GM19324 (cell line): Measurements from ENCODE around the gene TMEM119.
A peak's percentile ranks its signal among the peaks of the same experiment; 100 is the strongest.
"Not testable (repeated sequence)": the region's sequence is repeated elsewhere in the genome, so short reads cannot be mapped to it uniquely, and the experiment has no call there.

Source experiments
- ATAC-seq: cut with Tn5 transposase; IDR thresholded peaks from one replicate; pipeline ENCODE4 v1.9.1; 2021; ENCODE audit warnings: mild to moderate bottlenecking, moderate library complexity; ENCODE audit not compliant: unreplicated experiment, low FRiP score

Gene TMEM119

DNA sequence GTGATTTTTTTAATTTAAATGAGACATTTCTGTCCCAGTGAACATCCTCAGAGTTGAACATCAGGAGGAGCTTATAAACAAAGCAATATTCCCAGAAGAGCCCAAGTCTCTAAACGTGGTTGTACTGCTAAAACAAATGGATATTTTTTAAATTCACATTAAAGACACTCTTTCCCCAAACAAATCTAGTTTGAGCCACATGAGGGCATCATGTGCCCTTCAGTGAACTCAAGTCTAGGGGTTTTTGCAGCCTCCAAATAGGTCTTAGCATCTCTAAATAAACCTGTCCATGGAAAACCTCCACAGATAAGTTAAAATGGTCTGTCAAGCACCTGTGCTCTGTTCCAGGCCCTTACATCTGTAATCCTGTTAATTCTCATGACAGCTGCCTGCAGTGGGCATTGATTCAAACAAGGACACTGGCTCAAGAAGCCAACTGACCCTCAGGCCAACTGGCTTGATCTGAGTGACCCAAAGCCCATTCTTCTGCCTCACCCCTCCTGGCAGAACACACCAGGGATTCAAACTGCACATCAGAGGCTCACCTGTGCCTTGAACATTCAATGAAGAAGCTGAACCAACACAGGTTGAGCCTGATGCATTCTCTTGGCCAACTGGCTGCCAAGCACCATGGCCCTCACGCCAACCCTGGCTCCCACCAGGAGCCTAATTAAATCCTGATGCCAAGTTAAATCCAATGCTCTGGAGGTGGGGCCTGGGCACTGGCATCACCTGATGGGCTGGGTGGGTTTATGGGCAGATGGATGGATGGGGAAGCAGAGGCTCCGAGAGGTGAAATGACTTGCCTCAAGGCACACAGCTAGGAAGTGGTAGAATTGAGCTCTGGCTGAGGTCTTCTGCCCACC lies 26.9 kb downstream of the TMEM119 start:
- no peak for ATAC-seq

DNA sequence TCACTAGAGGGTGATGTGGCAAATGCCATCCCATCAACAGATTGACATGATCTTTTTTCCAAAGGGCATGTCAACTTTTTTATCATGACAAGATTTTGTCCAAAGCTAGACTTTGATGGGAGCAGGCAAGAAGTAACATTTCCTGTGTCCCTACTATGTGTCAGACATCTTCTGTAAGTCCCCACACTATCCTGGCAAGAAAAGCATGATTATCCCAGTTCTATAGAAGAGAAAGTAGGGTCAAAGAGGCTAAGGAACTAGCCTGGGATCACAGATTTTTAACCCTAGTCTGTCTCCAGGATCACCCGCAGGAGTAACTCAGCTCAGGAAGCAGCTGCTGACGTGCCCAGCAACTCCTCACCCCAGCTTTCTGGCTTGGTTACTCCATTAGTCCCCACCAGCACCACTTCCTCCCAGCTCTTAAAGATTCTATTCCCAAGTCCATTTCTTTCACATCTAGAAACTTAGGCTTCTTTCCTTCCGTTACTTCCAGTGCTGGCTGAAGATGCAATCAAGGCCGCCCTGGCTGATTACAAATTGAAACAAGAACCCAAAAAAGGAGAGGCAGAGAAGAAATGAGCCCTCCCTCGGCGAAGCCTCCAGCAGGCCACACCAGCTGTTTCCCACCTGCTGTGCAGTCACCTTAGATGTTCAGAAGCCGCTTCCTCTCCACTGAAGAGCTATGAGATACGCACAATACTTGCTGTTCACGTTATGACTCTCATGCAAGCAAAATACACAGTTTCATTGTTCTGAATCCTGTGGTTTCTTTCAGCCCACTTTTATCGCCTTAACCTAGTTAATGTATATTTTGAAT lies 29.3 kb downstream of the TMEM119 start:
- peak; percentile 64 for ATAC-seq

- no peak for ATAC-seq
Measured at GRCh38 chr12:108567406-108568337, 30.2 kb downstream of the TMEM119 start.

GRCh38 chr12:108566452-108566851 lies 31.4 kb downstream of the TMEM119 start:
- ATAC-seq: no peak

- ATAC-seq: no peak
Measured at GRCh38 chr12:108565976-108566375, 31.9 kb downstream of the TMEM119 start.

DNA sequence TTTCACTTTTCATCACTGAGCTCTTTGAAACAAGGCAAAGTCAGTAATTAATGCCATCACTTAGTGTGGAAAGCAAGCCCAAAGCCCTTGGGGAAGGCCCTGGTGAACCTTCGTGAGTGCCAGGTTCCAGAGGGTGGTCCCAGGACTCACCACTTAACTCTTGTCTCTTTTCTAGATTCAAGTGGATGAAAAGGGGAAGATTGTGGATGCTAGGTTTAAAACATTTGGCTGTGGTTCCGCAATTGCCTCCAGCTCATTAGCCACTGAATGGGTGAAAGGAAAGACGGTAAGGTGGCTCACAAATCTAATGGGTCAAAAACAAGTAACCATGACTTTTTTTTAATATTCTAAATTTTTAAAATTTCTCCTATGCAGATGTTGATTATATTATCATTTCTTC lies 32.7 kb downstream of the TMEM119 start:
- no peak for ATAC-seq

DNA sequence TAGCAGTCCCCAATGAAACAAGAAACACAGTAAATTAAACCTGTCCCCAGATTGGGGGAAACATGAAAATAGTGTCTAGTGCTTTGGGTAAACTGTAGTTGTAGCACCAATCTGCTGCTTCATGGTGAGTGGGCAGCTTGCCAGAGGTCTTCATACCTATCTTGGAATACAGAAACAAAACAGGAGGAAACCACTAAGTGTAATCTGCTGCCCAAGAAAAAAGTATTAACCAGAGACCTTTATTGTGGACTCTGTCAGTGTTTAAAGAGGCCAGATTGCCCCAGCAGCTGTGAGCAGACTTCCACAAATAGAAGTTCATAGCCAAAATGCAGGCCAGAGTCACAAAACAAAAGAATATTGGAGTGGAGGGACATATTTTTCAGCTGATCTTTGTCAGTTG lies 33.2 kb downstream of the TMEM119 start:
- no peak for ATAC-seq

DNA sequence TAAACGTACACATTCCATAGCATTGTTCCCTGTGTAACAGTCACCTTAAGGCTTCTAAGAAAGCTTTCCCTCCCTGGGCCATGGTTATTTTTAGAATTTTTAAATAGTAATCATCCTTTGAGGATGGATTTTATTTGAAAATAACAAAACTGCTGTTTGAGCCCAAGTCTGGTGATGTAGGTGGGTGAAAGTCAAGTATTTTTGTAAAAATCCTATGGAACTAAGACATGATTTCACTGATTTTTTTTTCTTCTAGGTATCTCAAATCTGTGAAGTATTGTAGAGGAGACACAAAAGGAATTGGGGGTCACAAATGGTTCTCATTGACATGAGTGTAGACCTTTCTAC lies 34.1 kb downstream of the TMEM119 start:
- no peak for ATAC-seq

DNA sequence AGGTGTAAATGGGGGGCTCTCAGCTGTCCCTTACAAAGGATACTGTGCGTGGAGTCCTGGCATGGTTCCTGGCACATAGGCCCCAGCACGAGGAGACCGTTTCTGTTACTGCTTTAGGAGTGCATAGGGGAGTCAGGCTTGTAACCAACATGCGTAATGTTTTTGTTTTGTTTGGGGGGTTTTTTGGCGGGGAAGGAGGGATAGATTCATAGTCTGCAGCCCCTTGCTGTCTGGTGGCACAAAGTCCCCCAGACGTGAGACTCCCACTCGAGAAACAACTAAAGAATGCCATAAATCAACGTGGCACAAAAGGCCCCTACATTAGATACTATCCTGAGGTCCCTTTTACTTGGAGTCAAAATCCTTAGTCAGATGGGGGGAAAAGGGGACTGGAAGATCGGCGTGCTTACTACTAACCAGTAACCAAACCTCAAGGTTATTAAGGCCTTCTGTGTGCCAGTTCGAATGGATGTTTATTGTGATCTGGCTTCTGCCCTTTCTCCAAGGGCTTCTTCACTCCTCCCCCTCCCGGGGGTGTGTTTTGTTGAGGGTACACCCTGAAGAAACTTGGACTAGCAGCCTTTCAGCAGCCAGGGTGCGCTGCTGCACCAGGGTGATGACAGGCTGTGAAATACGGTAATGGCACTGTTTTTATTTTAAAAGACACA lies 34.6 kb downstream of the TMEM119 start:
- ATAC-seq: peak; percentile 29

DNA sequence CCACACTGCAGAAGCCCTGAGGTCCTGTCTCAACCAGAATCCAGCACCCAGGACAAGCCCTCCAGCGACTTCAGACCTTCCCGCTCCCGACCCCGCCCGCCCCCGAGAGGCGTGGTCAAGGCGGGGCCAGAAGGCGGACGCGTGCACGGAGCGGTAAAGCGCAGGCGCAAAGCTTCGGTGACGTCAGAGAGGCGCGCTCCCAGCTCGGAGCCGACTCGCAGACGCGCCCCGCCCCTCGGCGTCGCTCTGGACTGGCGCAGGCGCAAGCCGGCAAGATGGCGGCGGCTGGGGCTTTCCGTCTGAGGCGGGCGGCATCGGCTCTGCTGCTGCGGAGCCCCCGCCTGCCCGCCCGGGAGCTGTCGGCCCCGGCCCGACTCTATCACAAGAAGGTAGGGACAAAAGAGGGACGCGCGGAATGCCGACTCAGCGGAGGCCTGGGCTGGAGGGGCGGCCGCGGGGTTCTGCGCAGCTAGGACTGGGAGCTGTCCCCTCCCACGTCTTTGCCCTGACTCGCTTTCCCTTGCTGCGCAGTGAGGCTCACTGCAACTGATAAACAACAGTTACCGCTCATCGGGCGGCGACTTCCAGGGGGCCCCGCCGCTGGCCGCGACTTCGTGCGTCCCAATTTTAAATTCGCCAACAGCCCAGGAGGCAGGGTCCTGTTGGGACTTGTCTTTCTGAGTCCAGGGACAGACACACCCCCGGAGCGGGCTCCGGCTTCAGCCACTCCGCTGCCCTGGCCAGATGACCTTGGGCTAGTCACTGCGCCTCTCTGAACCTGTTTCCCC lies 35.3 kb downstream of the TMEM119 start, which contains the start of gene ISCU:
Gene ISCU (plus strand): TSS at position 249 of the 788 bp plus-strand sequence. CDS start 27 bp downstream, at position 276.
- peak; percentile 74 for ATAC-seq

DNA sequence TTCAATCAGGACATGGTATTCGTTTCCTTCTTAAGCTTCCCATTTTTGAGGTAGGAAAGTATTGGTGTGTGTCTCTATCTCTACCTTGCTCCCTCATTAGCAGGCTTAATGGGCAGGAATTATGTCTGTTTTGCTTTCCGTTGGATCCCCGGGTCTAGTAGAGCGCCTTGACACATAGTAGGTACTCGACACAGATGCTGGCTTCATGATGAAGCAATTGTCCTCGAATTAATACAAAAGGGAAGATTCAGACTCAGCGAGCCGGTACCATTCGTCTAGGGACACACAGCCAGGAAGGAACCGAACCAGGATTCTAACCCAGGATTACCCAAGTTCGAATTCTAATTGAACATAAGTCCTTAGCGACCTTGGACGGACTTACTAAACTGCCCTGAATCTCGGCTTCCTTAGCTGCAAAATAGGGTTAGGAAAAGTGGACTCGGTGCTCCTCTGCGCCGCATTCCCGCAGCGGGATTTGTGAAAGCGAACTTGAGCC lies 36.0 kb downstream of the TMEM119 start:
- no peak for ATAC-seq

GRCh38 chr12:108560752-108561719 lies 36.8 kb downstream of the TMEM119 start, which contains the start of gene SART3:
Gene SART3, minus strand, starts transcription at chr12:108561173. Its CDS starts 19 bp downstream, at chr12:108561154.
- ATAC-seq: peak; percentile 37

DNA sequence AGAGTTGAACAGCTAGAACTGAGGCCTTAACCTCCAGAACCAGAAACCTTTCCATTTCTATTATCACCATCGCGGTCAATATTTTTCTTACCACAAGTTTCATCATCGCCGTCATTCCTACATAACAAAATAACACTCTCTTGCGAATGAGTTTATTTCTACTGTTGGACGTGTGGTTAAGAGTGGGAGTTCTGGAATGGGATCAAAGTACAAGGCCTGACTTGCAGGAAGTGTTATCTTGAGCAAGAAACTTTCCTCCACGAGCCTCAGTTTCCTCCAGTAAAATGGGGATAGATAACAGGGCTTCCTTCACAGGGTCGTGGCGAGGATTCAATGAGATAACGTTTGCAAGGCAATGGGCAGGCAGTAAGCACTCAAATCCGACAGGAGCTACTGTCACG lies 37.6 kb downstream of the TMEM119 start:
- ATAC-seq: no peak

DNA sequence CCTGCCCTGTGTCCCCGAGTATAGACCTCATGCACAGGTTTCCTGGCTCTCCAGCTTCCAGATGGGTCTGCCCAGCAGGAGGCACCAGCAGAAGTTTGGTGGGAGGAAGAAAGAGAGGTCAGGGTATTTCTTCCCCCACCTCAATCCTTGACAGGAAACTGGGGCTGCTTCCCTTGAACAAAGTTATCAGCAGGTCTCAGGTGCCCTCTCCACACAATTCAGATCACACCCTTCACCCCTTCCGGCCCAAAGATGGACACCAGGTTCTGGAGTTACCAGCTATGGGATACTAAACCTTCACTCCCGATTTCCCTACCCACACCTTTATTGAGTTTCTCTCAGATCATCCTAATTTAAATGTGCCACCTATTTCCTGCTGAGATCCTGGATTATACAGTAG lies 38.1 kb downstream of the TMEM119 start:
- ATAC-seq: no peak

DNA sequence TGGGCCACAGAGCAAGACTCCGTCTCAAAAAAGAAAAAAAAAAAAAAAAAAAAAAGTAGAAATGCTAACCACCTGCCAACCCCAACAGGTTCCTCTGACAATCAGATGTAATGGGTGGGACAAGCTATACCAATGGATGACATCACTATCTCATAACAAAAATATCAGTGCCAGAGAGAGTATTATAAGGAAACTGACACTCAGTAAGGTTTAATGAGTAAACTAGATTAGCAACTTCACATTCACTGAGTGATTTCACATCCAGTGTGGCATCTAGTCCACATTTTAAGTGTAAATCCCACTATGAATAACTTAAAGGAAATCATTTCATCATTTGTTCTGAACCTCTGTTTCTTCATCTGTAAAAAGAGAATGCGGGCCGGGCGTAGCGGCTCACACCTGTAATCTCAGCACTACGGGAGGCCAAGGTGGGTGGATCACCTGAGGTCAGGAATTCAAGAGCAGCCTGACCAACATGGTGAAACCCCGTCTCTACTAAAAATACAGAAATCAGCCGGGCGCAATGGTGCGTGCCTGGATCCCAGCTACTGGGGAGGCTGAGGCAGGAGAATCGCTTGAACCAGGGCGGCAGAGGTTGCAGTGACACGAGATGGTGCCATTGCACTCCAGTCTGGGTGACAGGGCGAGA lies 38.8 kb downstream of the TMEM119 start:
- ATAC-seq: no peak

- ATAC-seq: not testable (repeated sequence)
Measured at GRCh38 chr12:108555383-108555782, 42.5 kb downstream of the TMEM119 start.

DNA sequence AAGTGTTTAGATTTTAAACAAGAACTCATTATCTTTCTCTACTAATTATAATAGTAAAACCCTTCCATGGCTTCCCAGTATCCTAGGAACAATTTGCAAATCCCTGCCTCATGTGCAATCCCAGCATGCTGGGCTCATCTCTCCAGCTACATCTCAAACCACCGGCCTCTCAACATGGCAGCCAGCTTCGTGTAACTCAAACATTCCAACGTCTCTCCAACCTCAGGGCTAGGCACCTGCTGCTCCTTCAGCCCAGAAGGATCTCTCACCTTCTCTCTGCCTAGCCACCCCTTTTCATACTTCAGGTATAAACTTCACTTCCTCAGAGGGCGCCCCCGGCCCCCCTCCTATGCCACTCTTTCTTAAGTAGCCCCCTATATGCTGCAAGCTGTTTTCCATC lies 44.1 kb downstream of the TMEM119 start:
- ATAC-seq: no peak
